Measurements from ENCODE around the gene SULT1A1.
"Not testable (repeated sequence)": the region's sequence is repeated elsewhere in the genome, so short reads cannot be mapped to it uniquely, and the experiment has no call there.

The SULT1A1 gene

GRCh38 chr16:28608496-28608808 is 1.4 kb downstream of the SULT1A1 start:
- not testable (repeated sequence) for DNase-seq (ENCODE audit: low spot score)

- DNase-seq (ENCODE audit: low spot score), result not testable (repeated sequence)
Observed at GRCh38 chr16:28607681-28608495, 2.0 kb downstream of the SULT1A1 start.

- DNase-seq (ENCODE audit: low spot score), result no peak
Observed at GRCh38 chr16:28607116-28607623, 2.7 kb downstream of the SULT1A1 start.

- no peak for DNase-seq (ENCODE audit: low spot score)
Observed at GRCh38 chr16:28606291-28607115, 3.3 kb downstream of the SULT1A1 start.

- DNase-seq (ENCODE audit: low spot score), result no peak
Observed at GRCh38 chr16:28604186-28604565, 5.7 kb downstream of the SULT1A1 start.

GRCh38 chr16:28603381-28604185 is 6.3 kb downstream of the SULT1A1 start:
- no peak for DNase-seq (ENCODE audit: low spot score)

GRCh38 chr16:28602529-28602928 is 7.3 kb downstream of the SULT1A1 start:
- DNase-seq (ENCODE audit: low spot score), result no peak

GRCh38 chr16:28602062-28602461 is 7.8 kb downstream of the SULT1A1 start:
- DNase-seq (ENCODE audit: low spot score), result not testable (repeated sequence)

- DNase-seq (ENCODE audit: low spot score), result not testable (repeated sequence)
Observed at GRCh38 chr16:28601589-28601988, 8.3 kb downstream of the SULT1A1 start.

- DNase-seq (ENCODE audit: low spot score), result not testable (repeated sequence)
Observed at GRCh38 chr16:28600965-28601364, 8.9 kb downstream of the SULT1A1 start.

- DNase-seq (ENCODE audit: low spot score), result not testable (repeated sequence)
Observed at GRCh38 chr16:28599377-28600285, 10.2 kb downstream of the SULT1A1 start.

- DNase-seq (ENCODE audit: low spot score), result peak; percentile 34
Observed at GRCh38 chr16:28597692-28598261, 12.1 kb downstream of the SULT1A1 start.

GRCh38 chr16:28596840-28597691 is 12.8 kb downstream of the SULT1A1 start, which contains the start of gene SULT1A2:
TSS of gene SULT1A2 (minus strand) at chr16:28597050. CDS start at chr16:28595930, 1,120 bp downstream.
- peak; percentile 85 for DNase-seq (ENCODE audit: low spot score)

GRCh38 chr16:28596115-28596630 is 13.7 kb downstream of the SULT1A1 start:
- no peak for DNase-seq (ENCODE audit: low spot score)

- not testable (repeated sequence) for DNase-seq (ENCODE audit: low spot score)
Observed at GRCh38 chr16:28595451-28595850, 14.4 kb downstream of the SULT1A1 start.

GRCh38 chr16:28592979-28593553 is 16.8 kb downstream of the SULT1A1 start:
- DNase-seq (ENCODE audit: low spot score), result no peak

GRCh38 chr16:28592511-28592910 is 17.3 kb downstream of the SULT1A1 start:
- no peak for DNase-seq (ENCODE audit: low spot score)

GRCh38 chr16:28591355-28591754 is 18.5 kb downstream of the SULT1A1 start:
- DNase-seq (ENCODE audit: low spot score), result no peak
